Esophagus squamous epithelium (tissue), 5 donors: ENCODE measurements around the gene KCNQ1. TPM values are rescaled to one million over a fixed set of nuclear protein-coding genes. Genes with fewer than 3 reads are reported as not detected.

ENCODE experiments used
- DNase-seq: peaks from one replicate; lab custom pipeline; 2025; lab: John Stamatoyannopoulos, UW
- H3K27ac ChIP-seq, 4 donors: fragments of 200-600 bp; sonication (generic); one replicate each; pipeline ENCODE4 v1.5.1; 2016 to 2019; ENCODE audit warnings: mild to moderate bottlenecking in 1 of 4
- H3K27me3 ChIP-seq, 4 donors: fragments of 200-600 bp; sonication (generic); 1 replicate in 3 of 4; 2 replicates in 1 of 4; pipeline versions ENCODE4 v1.5.1 to v1.6.0; 2017 to 2021; ENCODE audit warnings: antibody characterized with exemption in 1 of 4
- H3K36me3 ChIP-seq, 3 donors: fragments of 200-600 bp; sonication (generic); one replicate each; pipeline ENCODE4 v1.5.1; 2016 to 2019
- H3K4me1 ChIP-seq, 3 donors: fragments of 200-600 bp; sonication (generic); one replicate each; pipeline ENCODE4 v1.5.1; 2017 to 2019
- H3K4me3 ChIP-seq, 4 donors: fragments of 200-600 bp; sonication (generic); 1 replicate in 3 of 4; 2 replicates in 1 of 4; pipeline ENCODE4 v1.5.1; 2016 to 2019; ENCODE audit warnings: mild to moderate bottlenecking in 2 of 4, moderate library complexity in 1 of 4
- H3K9me3 ChIP-seq, 3 donors: fragments of 200-600 bp; sonication (generic); one replicate each; pipeline ENCODE4 v1.5.1; 2016 to 2019
- CTCF ChIP-seq, 6 experiments: fragments of 450-650 bp in 4 of 6; fragments of 200-600 bp in 2 of 6; sonication (generic) in 2 of 6; IDR thresholded peaks; one replicate each; pipeline ENCODE4 v1.5.1; 2016 to 2019; ENCODE audit warnings: antibody characterized with exemption in 6 of 6, mild to moderate bottlenecking in 4 of 6, moderate library complexity in 4 of 6
- POLR2A ChIP-seq, 4 donors: fragments of 450-650 bp; IDR thresholded peaks; one replicate each; pipeline ENCODE4 v1.6.1; 2017; ENCODE audit warnings: antibody characterized with exemption in 4 of 4, mild to moderate bottlenecking in 4 of 4, moderate library complexity in 3 of 4
- WGBS, 2 donors: methylation state at CpG; one replicate each; pipeline ENCODE4 v1.1.5; 2018; 5-methylcytosine and 5-hydroxymethylcytosine counted together
- intact Hi-C: fragments of 100-400 bp; cut with DNase I; formaldehyde crosslinking; loops from one replicate; pipeline ENCODE4 v1.15.0; 2022
- total RNA-seq, 4 donors: library from RNA; depleted of rRNA; stranded (reverse); fragments of >200 nt; gene quantifications; one replicate each; pipeline ENCODE4 v1.1.0, GENCODE V29; 2016
- donor health status: DM: yes; HTN: yes; CAD: no.

KCNQ1 gene
- total RNA-seq, 4 donors from 2014 or later, result 0.61 to 3.1 (median 0.72) TPM

- Histone ChIP-seq H3K27ac (no peak overlapping the region), H3K27me3 (peaks cover 0 to 1% (median 0%) of the 10 kb centered on the region in 4 donors), H3K36me3 (no peaks in the 10 kb centered on the region), H3K4me1 (peaks cover 3 to 55% (median 30%) of the 10 kb centered on the region in 3 donors), H3K4me3 (no peak overlapping the region), H3K9me3 (no peaks in the 10 kb centered on the region)
- DNase-seq, result no peak
- intact Hi-C loops, result no loop called here
- WGBS, 2 donors, result no CpG with 5 or more reads among the region's 18 CpGs
- no peak for TF ChIP-seq POLR2A (IDR thresholded peaks at IDR 0.05)
- no peak for TF ChIP-seq CTCF (IDR thresholded peaks at IDR 0.05)
These were observed 357.8 kb downstream of the KCNQ1 start for GRCh38 chr11:2802389-2803185.

- DNase-seq, result no peak
- intact Hi-C loops, result no loop called here
- no peak overlapping the region for H3K27ac ChIP-seq
- H3K4me1 ChIP-seq, result peaks cover 6 to 64% (median 37%) of the 10 kb centered on the region in 3 donors
- TF ChIP-seq POLR2A (IDR thresholded peaks at IDR 0.05) (no peak), CTCF (IDR thresholded peaks at IDR 0.05) (no peak)
- no peaks in the 10 kb centered on the region for H3K36me3 ChIP-seq
- H3K27me3 ChIP-seq, result peaks cover 0 to 8% (median 0%) of the 10 kb centered on the region in 4 donors
- H3K4me3 ChIP-seq, result no peak overlapping the region
- H3K9me3 ChIP-seq, result no peaks in the 10 kb centered on the region
- 65 to 72% methylated on average over 9 to 12 of the region's 20 CpGs for WGBS, 2 donors
These were observed 358.6 kb downstream of the KCNQ1 start for GRCh38 chr11:2803186-2804091.

GRCh38 chr11:2804189-2804588 lies 359.4 kb downstream of the KCNQ1 start:
- Histone ChIP-seq H3K4me3 (no peak overlapping the region), H3K27me3 (peaks cover 0 to 8% (median 0%) of the 10 kb centered on the region in 4 donors), H3K9me3 (no peaks in the 10 kb centered on the region), H3K36me3 (no peaks in the 10 kb centered on the region), H3K27ac (peak overlapping the region in 3 of 4 donors; percentile 72 to 88 (median 87)), H3K4me1 (peaks cover 6 to 66% (median 37%) of the 10 kb centered on the region in 3 donors)
- TF ChIP-seq POLR2A (IDR thresholded peaks at IDR 0.05), result no peak
- no peak for TF ChIP-seq CTCF (IDR thresholded peaks at IDR 0.05)
- DNase-seq, result no peak
- 86 to 98% methylated on average over 5 to 7 of the region's 10 CpGs for WGBS, 2 donors
- intact Hi-C loops, result no loop called here

GRCh38 chr11:2804701-2805387 lies 360.0 kb downstream of the KCNQ1 start:
- H3K36me3 ChIP-seq, result no peaks in the 10 kb centered on the region
- peak overlapping the region; percentile 39 to 88 (median 80) for H3K27ac ChIP-seq
- no peak for DNase-seq
- TF ChIP-seq CTCF (IDR thresholded peaks at IDR 0.05) (no peak), POLR2A (IDR thresholded peaks at IDR 0.05) (no peak)
- H3K27me3 ChIP-seq, result peaks cover 0 to 8% (median 0%) of the 10 kb centered on the region in 4 donors
- no peak overlapping the region for H3K4me3 ChIP-seq
- intact Hi-C loops, result no loop called here
- H3K9me3 ChIP-seq, result no peaks in the 10 kb centered on the region
- H3K4me1 ChIP-seq, result peaks cover 6 to 65% (median 37%) of the 10 kb centered on the region in 3 donors
- WGBS, 2 donors, result 53 to 88% methylated on average over 9 to 10 of the region's 19 CpGs
